K562 (cell line): ENCODE measurements around the gene GTPBP6. TPM values are rescaled to one million over a fixed set of nuclear protein-coding genes. Genes with fewer than 3 reads are reported as not detected.

ENCODE experiments used
- ATAC-seq: fragments of 200-7000 bp; cut with Tn5 transposase; 3 replicates; pipeline ENCODE4 v1.9.1; 2020; ENCODE audit warnings: moderate library complexity
- BruUV-seq: library from RNA; stranded (reverse); fragments of 400-500 nt; replicated peaks from 2 replicates; lab custom pipeline; 2021; lab: Mats Ljungman, UMichigan
- CTCF ChIA-PET: fragments of 300-600 bp; formaldehyde crosslinking; extraction: SDS; loops from one replicate; lab custom pipeline; 2021; ENCODE audit warnings: low intra/inter-chr PET ratio; lab: Yijun Ruan, JAX
- POLR2A ChIA-PET: fragments of 300-600, 350-650 bp; sonication (Branson Sonifier 250); formaldehyde crosslinking; extraction: SDS; loops from one replicate; lab custom pipeline; 2021; ENCODE audit warnings: antibody characterized with exemption, inconsistent platforms; lab: Yijun Ruan, JAX
- DNase-seq, 4 experiments: peaks; one replicate each; pipeline versions ENCODE4 v3.0.0 to v3.0.0-alpha.2; 2011 to 2018; ENCODE audit warnings: low spot score in 3 of 4, mixed read lengths in 3 of 4; ENCODE audit errors: extremely low read depth in 1 of 4
- FAIRE-seq: peaks from 2 replicates; lab custom pipeline; 2011; peaks lifted over from hg19 to GRCh38; lab: Jason Lieb, UNC
- H2AFZ ChIP-seq: 2 replicates; pipeline ENCODE4 v1.6.0; 2011; ENCODE audit warnings: low read depth, low read length, control low read depth, inconsistent platforms
- H3K27ac ChIP-seq: fragments of 200-600 bp; 3 replicates; pipeline ENCODE4 v1.8.0; 2011; ENCODE audit warnings: low read depth, mild to moderate bottlenecking, control low read depth, inconsistent platforms, low read length, moderate library complexity, mixed read lengths; ENCODE audit errors: extremely low read depth
- H3K27me3 ChIP-seq, 2 experiments: fragments of 300-600 bp in 1 of 2; 2 replicates in 1 of 2; 3 replicates in 1 of 2; pipeline versions ENCODE4 v1.6.0 to v1.8.0; 2011; ENCODE audit warnings: inconsistent platforms in 2 of 2, low read length in 2 of 2, mild to moderate bottlenecking in 1 of 2, mixed read lengths in 1 of 2, moderate library complexity in 1 of 2; ENCODE audit not compliant: control insufficient read depth in 2 of 2, insufficient read depth in 2 of 2
- H3K36me3 ChIP-seq: fragments of 300-600 bp; 3 replicates; pipeline ENCODE4 v1.8.0; 2011; ENCODE audit warnings: mild to moderate bottlenecking, low read length, inconsistent platforms; ENCODE audit not compliant: control insufficient read depth, insufficient read depth
- H3K4me1 ChIP-seq, 2 experiments: fragments of 200-600 bp in 1 of 2; replicated peaks in 1 of 2; 2 replicates in 1 of 2; 3 replicates in 1 of 2; pipeline versions ENCODE4 v1.5.1 to v1.8.0; 2011; ENCODE audit warnings: inconsistent platforms in 2 of 2, low read length in 2 of 2, mild to moderate bottlenecking in 1 of 2, mixed read lengths in 1 of 2, moderate library complexity in 1 of 2; ENCODE audit not compliant: control insufficient read depth in 2 of 2, insufficient read depth in 2 of 2
- H3K4me2 ChIP-seq: 2 replicates; pipeline ENCODE4 v1.6.1; 2011; ENCODE audit warnings: low read length, control low read depth, inconsistent platforms, mixed read lengths; ENCODE audit not compliant: insufficient read depth
- H3K4me3 ChIP-seq: fragments of 200-600 bp; sonication (generic), shearing (Covaris generic); 2 replicates; pipeline ENCODE4 v1.5.1; 2016; ENCODE audit warnings: control low read depth, inconsistent platforms
- H3K79me2 ChIP-seq: fragments of 200-600 bp; 3 replicates; pipeline ENCODE4 v1.8.0; 2011; ENCODE audit warnings: low read length, inconsistent platforms; ENCODE audit not compliant: control insufficient read depth, insufficient read depth
- H3K9ac ChIP-seq, 2 experiments: 2 replicates each; pipeline versions ENCODE4 v1.6.0 to v1.6.1; 2011; ENCODE audit warnings: low read depth in 2 of 2, low read length in 2 of 2, control low read depth in 1 of 2, inconsistent platforms in 1 of 2, mild to moderate bottlenecking in 1 of 2, mixed read lengths in 1 of 2; ENCODE audit not compliant: insufficient read depth in 1 of 2
- H3K9me1 ChIP-seq: one replicate; pipeline ENCODE4 v1.6.0; 2011; ENCODE audit warnings: inconsistent platforms, mild to moderate bottlenecking, low read length, moderate library complexity; ENCODE audit not compliant: control insufficient read depth, insufficient read depth
- H3K9me3 ChIP-seq: replicated peaks from 2 replicates; pipeline ENCODE4 v1.5.1; 2011; ENCODE audit warnings: low read depth, low read length, inconsistent platforms; ENCODE audit not compliant: control insufficient read depth, insufficient read depth
- H4K20me1 ChIP-seq: replicated peaks from 2 replicates; pipeline ENCODE4 v1.6.1; 2011; ENCODE audit warnings: low read length, inconsistent platforms, mixed read lengths; ENCODE audit not compliant: control insufficient read depth, insufficient read depth
- BMI1 ChIP-seq: fragments of 150-350 bp; IDR thresholded peaks from 2 replicates; pipeline ENCODE4 v1.6.1; 2014; ENCODE audit warnings: low read length
- LEF1 ChIP-seq: fragments of 450-650 bp; IDR thresholded peaks from 2 replicates; pipeline ENCODE4 v1.6.1; 2016; ENCODE audit warnings: mild to moderate bottlenecking
- MCM3 ChIP-seq: fragments of 450-650 bp; IDR thresholded peaks from 2 replicates; pipeline ENCODE4 v1.6.1; 2016
- MIER1 ChIP-seq: fragments of 450-650 bp; IDR thresholded peaks from 2 replicates; pipeline ENCODE4 v1.6.1; 2016; ENCODE audit warnings: antibody characterized with exemption, mild to moderate bottlenecking, low read depth
- RBFOX2 ChIP-seq: fragments of 200-400 bp; formaldehyde crosslinking; IDR thresholded peaks from 2 replicates; pipeline ENCODE4 v1.6.1; 2017; ENCODE audit warnings: low read depth, mild to moderate bottlenecking, low read length, moderate library complexity
- RBM39 ChIP-seq: fragments of 200-400 bp; formaldehyde crosslinking; optimal IDR thresholded peaks from 2 replicates; pipeline ENCODE3; 2018; ENCODE audit warnings: low read depth, low read length
- ZBTB26 ChIP-seq: fragments of 450-650 bp; formaldehyde crosslinking; IDR thresholded peaks from 2 replicates; pipeline ENCODE4 v1.4.0; 2022; ENCODE audit warnings: missing genetic modification characterization
- ZNF551 ChIP-seq: fragments of 250-450 bp; sonication (Bioruptor Pico); IDR thresholded peaks from 2 replicates; pipeline ENCODE4 v1.5.0; 2021; ENCODE audit warnings: mild to moderate bottlenecking, moderate library complexity
- ZNF699 ChIP-seq: fragments of 250-450 bp; sonication (Bioruptor Pico); IDR thresholded peaks from 2 replicates; pipeline ENCODE4 v1.8.0; 2021; ENCODE audit warnings: mild to moderate bottlenecking, moderate library complexity; ENCODE audit not compliant: insufficient replicate concordance
- ZNF764 ChIP-seq: fragments of 250-450 bp; sonication (Bioruptor Pico); IDR thresholded peaks from 2 replicates; pipeline ENCODE4 v1.4.0; 2020; ENCODE audit warnings: low read depth, mild to moderate bottlenecking, moderate library complexity
- WGBS: fragments of 100-300 bp; shearing (Covaris generic); methylation state at CpG from one replicate; pipeline ENCODE4 v1.1.6; 2016; ENCODE audit warnings: low coverage, mixed read lengths; ENCODE audit not compliant: insufficient coverage; ENCODE audit errors: missing lambda C conversion rate; 5-methylcytosine and 5-hydroxymethylcytosine counted together
- in situ Hi-C: fragments of 300-500 bp; cut with MboI; formaldehyde crosslinking; loops from 4 replicates; pipeline ENCODE4 v1.15.0; 2018; ENCODE audit warnings: inconsistent platforms, mixed read lengths
- intact Hi-C: fragments of 100-400 bp; cut with micrococcal nuclease; formaldehyde crosslinking; loops from 2 replicates; pipeline ENCODE4 v1.14.2; 2022
- polyA plus RNA-seq, 8 experiments: library from polyadenylated mRNA; depleted of rRNA in 4 of 8; stranded (reverse) in 5 of 8; unstranded in 3 of 8; fragments of >200 nt; fragmentation: Nextera tagmentation in 2 of 8; fragmentation: Illumina TruSeq in 1 of 8; extraction: Ambion mirVana in 2 of 8; extraction: Trizol in 1 of 8; gene quantifications; 2 replicates each; pipeline versions ENCODE4 v1.2.1 to v1.2.3, GENCODE V29; 2011 to 2014; ENCODE audit warnings: inconsistent platforms in 1 of 8, missing spikeins in 1 of 8
- total RNA-seq, 7 experiments: library from RNA; depleted of rRNA in 6 of 7; stranded (reverse); fragments of >200 nt in 6 of 7; fragmentation: Illumina TruSeq in 2 of 7; extraction: Trizol in 2 of 7; gene quantifications; 2 replicates each; pipeline versions ENCODE4 v1.2.1 to v1.2.3, GENCODE V29; 2011 to 2021; ENCODE audit warnings: low replicate concordance in 1 of 7

The GTPBP6 gene
- total and polyA plus RNA-seq, 9 of the 15 experiments (the other 6 are each of a cell fraction or from before 2014, with no cell fraction given): 0.24 to 35.2 (median 8.0) TPM

GRCh38 chrX:353566-354535 lies 35.3 kb upstream of the GTPBP6 start:
- no peak for FAIRE-seq
- Histone ChIP-seq H2AFZ (no peak overlapping the region), H3K4me1 (peaks cover 0 to 9% of the 10 kb centered on the region in 2 experiments; a peak in 1 of 5 replicates)
- intact Hi-C loops: no loop called here
- 53% methylated on average over 7 of the region's 39 CpGs for WGBS
- TF ChIP-seq LEF1: no peak
- TF ChIP-seq, all 486 proteins: peak for 0
- DNase-seq (no peak), ATAC-seq (no peak)
- BruUV-seq: no TSS peak
- no peak overlapping the region for H3K4me2 ChIP-seq
- in situ Hi-C loops: no loop called here
- no peak overlapping the region for H3K4me3 ChIP-seq
- H3K9me3 ChIP-seq: no peaks in the 10 kb centered on the region
- no peaks in the 10 kb centered on the region for H3K27me3 ChIP-seq
- H4K20me1 ChIP-seq: no peaks in the 10 kb centered on the region
- no peak overlapping the region for H3K9ac ChIP-seq
- H3K27ac ChIP-seq: no peak overlapping the region
- H3K36me3 ChIP-seq: no peaks in the 10 kb centered on the region
- CTCF ChIA-PET: no interaction called here
- H3K9me1 ChIP-seq: no peaks in the 10 kb centered on the region
- H3K79me2 ChIP-seq: no peaks in the 10 kb centered on the region
- POLR2A ChIA-PET: no interaction called here

- ATAC-seq (no peak), DNase-seq (no peak), FAIRE-seq (no peak)
- H2AFZ ChIP-seq: no peak overlapping the region
- no peaks in the 10 kb centered on the region for H3K9me3 ChIP-seq
- no peak overlapping the region for H3K4me2 ChIP-seq
- intact Hi-C loops: no loop called here
- no peaks in the 10 kb centered on the region for H3K27me3 ChIP-seq
- ChIA-PET CTCF (no interaction called here), POLR2A (no interaction called here)
- H3K36me3 ChIP-seq: no peaks in the 10 kb centered on the region
- H3K4me3 ChIP-seq: no peak overlapping the region
- 0 out of 5 replicates have a peak, but pooled peaks cover 0 to 4% of the 10 kb centered on the region in 2 experiments for H3K4me1 ChIP-seq
- H3K9me1 ChIP-seq: no peaks in the 10 kb centered on the region
- in situ Hi-C loops: no loop called here
- H3K27ac ChIP-seq: no peak overlapping the region
- H4K20me1 ChIP-seq: no peaks in the 10 kb centered on the region
- H3K9ac ChIP-seq: no peak overlapping the region
- WGBS: 92% methylated on average over 14 of the region's 39 CpGs
- no TSS peak for BruUV-seq
- no peaks in the 10 kb centered on the region for H3K79me2 ChIP-seq
- no peak for TF ChIP-seq RBM39
- no peak for TF ChIP-seq RBFOX2
- no peak for TF ChIP-seq ZNF551 (CRISPR knock-in tag)
- TF ChIP-seq MCM3: no peak
- TF ChIP-seq MIER1: no peak
- no peak for TF ChIP-seq ZNF764 (CRISPR knock-in tag)
- TF ChIP-seq BMI1: no peak
- TF ChIP-seq ZBTB26 (CRISPR knock-in tag): no peak
- no peak for TF ChIP-seq ZNF699 (CRISPR knock-in tag)
These were observed 34.2 kb upstream of the GTPBP6 start for GRCh38 chrX:352582-353314.
